GF-D8 (cell line): Measurements from ENCODE around the gene MRPL53.

ENCODE experiments used
- DNase-seq: peaks from one replicate; lab custom pipeline; 2025; lab: John Stamatoyannopoulos, UW

Gene MRPL53

GRCh38 chr2:74472086-74472944 lies at the start of gene MRPL53:
TSS of gene MRPL53 (minus strand) at chr2:74472680. CDS start at chr2:74472660, 20 bp downstream.
- DNase-seq = peak; percentile 87

DNA sequence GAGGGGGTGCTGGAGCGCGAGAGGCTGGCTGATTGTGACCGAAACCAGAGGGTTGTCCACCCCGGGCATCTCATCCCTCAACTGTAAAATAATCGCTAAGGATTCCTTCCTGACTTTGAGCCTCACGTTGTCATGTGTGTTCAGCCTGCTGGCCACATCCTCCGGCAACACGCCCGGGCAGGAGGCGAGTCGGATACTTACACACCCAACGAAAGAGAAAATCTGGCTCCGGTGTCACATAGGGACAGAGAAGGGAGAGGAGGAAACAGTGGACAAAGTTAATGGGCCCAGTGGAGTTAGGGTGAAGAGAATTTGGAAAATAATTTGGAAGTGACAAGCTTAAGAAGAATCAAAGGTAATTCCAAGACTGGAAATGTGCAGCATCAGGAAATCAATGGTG lies 44.2 kb upstream of the MRPL53 start:
- DNase-seq = no peak

GRCh38 chr2:74515981-74516633 lies 43.6 kb upstream of the MRPL53 start:
- DNase-seq = no peak

- no peak for DNase-seq
Measured at GRCh38 chr2:74515271-74515980, 42.9 kb upstream of the MRPL53 start.

- DNase-seq = no peak
Measured at GRCh38 chr2:74514368-74515270, 42.1 kb upstream of the MRPL53 start, which contains the start of gene TLX2. TSS of gene TLX2 (plus strand) at chr2:74514450. CDS start at chr2:74514807, 357 bp downstream.

- DNase-seq = no peak
Measured at GRCh38 chr2:74513605-74514367, 41.3 kb upstream of the MRPL53 start.

DNA sequence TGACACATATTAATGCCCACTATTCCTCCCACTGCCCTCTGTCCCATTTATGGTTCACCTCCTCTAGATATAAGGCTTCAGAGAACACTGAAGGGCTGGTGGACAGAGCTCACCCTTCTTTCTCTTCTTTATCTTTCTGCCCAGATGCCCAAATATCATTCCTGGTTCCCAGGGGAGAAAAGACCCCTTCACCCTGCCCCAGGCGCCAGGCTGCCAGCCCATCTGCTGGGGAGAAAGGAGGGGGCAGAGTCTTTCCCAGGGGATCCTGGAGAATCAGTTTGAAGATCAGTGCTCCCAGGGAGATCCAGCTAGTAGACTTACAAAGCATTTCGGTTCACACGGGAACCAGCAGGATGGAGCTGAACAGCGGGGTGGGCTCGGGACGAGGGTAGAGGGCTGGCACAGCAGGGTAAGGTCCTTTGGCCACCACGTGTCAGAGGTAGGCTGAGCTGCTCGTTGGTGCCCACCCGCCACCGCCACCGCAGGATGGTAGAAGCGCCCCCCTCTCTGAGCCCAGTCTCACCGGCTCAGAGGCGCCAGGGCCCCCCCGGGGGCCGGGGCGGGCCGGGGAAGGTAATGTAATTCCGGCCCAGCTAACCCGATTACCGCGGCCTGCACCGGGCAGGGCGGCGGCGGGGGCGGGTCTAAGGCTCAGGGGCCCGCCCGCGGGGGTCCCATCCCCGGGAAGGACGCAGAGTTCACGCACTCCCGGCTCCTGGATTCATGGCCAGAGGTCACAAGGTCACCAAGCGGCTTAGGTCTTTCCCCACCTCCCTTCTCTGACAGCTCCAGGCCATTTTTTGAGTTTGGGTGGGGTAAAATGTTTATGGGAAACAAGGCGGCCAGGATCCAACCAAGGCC lies 40.5 kb upstream of the MRPL53 start:
- DNase-seq = no peak

- DNase-seq = no peak
Measured at GRCh38 chr2:74511104-74511989, 38.9 kb upstream of the MRPL53 start.

GRCh38 chr2:74510272-74510671 lies 37.8 kb upstream of the MRPL53 start:
- DNase-seq = no peak

DNA sequence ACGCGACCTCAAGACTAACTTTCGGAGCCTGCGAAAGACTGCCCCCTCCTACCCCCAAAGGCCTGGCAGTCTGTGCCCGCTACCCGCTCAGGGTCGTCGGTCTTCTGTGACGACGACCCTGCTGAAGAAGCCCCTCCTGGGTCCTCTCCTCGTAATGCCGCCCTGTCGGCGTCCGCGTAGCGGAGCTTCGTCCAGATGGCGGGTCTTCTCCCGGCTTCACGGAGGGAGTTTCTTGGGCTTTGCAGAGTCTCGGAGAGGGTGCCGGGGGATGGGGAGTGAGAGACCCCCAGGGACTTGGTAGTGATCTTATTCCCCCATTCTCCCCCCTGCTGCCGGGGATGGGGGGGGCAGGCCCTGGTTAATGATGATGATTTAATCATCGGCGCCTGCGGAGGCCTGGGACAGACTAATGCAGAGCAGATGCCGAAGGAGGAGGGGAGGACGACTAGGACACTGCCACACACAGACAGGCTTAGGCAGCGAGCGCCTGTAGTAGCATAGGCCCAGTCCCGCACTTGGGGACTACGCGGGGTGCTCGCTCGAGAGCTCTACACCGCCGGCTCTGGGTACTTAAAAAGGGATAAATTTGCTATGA lies 35.5 kb upstream of the MRPL53 start:
- no peak for DNase-seq

GRCh38 chr2:74507145-74507925 lies 34.9 kb upstream of the MRPL53 start, which contains the start of gene PCGF1:
TSS of gene PCGF1 (minus strand) at chr2:74507695. CDS start at chr2:74507668, 27 bp downstream.
- DNase-seq = peak; percentile 88

- no peak for DNase-seq
Measured at GRCh38 chr2:74505448-74506246, 33.2 kb upstream of the MRPL53 start.

GRCh38 chr2:74504591-74504990 lies 32.1 kb upstream of the MRPL53 start:
- DNase-seq = no peak

DNA sequence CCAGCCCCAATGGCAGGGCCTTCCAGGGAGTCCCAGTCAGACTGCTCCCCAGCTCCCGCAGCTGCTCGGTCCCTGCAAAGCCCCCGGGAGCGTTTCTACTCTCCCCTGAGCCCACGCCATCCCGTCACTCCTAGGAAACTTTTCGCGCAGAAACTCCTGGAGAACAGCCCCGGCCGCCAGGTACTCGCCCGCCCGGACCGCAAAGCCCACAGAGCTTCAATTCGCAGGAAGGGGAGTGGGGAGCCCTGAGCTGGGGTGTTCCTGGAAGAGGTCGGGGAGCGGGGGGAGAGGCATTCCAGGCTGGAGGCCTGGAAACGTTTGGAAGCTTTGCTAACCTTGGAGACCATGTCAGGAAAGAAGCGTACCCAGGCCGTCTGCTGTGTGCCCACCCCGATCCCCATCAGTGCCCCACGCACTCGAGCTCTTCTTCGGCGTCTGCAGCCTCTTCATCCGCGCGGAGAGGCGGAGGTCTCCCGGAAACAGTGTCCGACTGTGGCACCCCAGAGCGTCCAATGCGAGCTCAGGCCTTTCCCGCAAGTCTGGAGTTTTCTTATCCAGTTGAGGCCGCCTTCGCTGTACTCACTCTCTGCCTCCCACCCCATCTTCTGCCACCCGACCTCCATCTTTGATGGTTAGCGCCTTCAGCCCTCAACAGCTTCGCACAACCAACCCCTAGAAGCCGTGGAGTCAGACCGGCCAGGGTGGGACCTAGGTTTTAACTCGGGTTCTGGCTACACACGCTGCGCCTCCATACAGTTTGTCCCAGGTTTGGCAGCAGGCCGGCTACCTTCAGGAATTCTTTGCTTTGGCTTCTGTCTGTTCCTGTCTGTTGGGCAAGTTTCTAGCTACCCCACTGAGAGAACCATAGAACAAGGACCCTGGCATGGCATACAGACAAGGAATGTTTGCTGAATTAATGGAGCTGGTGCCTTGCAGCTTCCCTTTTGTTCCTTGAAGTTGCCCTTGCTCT lies 31.3 kb upstream of the MRPL53 start:
- no peak for DNase-seq

GRCh38 chr2:74502720-74503505 lies 30.4 kb upstream of the MRPL53 start:
- DNase-seq = peak; percentile 30
